Measurements from ENCODE around the gene SNRNP70.
"Not testable (repeated sequence)": the region's sequence is repeated elsewhere in the genome, so short reads cannot be mapped to it uniquely, and the experiment has no call there.

The SNRNP70 gene

DNA sequence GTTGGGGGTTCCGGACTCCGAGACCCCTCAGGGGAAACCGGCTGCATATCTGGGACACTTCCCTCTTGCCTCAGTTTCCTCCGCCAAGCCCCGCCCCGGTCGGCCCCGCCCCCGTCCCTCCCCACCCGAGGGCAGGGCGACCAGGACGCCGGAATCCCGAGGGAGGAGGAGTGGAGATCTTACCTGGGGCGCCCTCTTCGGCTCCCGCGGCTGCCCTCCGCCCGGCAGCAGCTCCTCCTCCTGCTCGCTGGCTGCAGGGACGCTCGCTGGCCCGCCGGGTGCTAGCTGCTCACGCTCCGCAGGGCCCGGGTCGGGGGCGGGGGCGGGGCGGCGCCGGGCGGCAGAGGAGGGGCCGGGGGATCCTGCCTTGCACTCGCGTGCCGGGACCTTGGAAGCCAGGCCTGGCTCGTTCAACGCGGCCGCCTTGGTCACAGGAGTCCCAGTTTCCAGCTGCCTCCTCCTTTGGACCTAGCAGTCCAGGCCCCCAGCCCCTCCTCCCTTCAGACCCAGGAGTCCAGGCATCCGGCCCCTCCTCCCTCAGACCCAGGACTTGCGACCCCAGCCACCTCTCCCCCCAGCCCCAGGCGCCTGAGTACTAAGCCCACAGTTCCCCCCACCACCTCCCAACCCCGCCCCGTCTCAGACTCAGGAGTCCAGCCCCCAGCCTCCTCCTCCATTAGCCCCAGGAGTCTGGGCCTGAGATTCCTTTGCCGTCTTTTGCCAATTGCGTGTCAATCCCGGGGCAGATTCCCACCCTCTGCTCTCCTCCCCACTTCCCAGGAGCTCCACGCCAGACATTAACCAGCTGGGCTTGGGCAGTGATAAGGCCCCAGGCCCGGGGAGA is 20.3 kb upstream of the SNRNP70 start, which contains the start of gene NTF4:
TSS of gene NTF4 (minus strand) at position 51 of the 844 bp plus-strand sequence. CDS start 2,821 bp downstream, outside the sequence.
- no peak for DNase-seq

- no peak for DNase-seq
These were observed 19.2 kb upstream of the SNRNP70 start for GRCh38 chr19:49065905-49066512.

- no peak for DNase-seq
These were observed 17.7 kb upstream of the SNRNP70 start for GRCh38 chr19:49067554-49067953.

- no peak for DNase-seq
These were observed 16.2 kb upstream of the SNRNP70 start for GRCh38 chr19:49069026-49069425.

DNA sequence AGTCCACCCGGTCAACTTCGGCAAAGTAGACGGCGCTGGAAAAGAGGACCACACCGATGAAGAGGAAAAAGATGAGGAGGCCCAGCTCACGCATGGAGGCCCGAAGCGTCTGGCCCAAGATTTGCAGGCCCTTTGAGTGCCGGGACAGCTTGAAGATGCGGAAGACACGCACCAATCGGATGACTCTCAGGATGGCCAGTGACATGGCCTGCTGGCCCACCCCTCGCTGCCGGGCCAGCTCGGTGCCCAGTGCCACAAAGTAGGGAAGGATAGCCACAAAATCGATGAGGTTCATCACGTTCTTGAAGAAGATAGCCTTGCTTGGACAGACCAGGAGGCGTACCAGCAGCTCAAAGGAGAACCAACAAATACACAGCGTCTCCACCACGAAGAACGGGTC is 14.8 kb upstream of the SNRNP70 start:
- no peak for DNase-seq

DNA sequence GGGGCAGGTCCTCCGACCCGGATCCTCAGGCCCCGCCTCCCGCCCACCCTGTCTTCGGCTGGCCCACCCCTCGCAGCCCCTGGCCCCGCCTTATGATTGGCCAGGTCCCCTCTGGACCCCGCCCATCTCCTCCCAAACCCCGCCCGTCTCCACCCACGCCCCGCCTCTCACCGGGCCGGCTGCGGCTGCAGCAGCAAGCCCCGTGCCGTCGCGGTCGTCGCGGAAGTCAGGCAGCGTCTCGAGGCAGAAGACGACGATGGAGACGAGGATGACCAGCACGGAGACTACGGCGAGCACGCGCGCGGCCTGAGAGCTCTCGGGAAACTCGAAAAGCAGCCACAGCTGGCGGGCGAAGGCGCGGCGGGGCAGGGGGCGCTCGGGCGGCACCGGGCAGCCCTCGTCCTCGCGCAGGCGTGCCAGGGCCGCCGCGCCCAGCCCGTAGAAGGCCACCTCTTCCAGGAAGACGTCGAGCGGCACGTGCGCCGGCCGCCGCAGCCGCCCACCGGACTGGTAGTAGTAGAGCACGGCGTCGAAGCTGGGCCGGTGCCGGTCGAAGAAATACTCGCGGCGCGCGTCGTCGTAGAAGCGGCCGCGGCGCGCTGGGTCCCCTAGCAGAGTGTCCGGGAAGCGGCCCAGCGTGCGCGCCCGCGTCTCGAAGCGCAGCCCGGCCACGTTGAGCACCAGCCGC is 13.2 kb upstream of the SNRNP70 start:
- DNase-seq, result no peak

DNA sequence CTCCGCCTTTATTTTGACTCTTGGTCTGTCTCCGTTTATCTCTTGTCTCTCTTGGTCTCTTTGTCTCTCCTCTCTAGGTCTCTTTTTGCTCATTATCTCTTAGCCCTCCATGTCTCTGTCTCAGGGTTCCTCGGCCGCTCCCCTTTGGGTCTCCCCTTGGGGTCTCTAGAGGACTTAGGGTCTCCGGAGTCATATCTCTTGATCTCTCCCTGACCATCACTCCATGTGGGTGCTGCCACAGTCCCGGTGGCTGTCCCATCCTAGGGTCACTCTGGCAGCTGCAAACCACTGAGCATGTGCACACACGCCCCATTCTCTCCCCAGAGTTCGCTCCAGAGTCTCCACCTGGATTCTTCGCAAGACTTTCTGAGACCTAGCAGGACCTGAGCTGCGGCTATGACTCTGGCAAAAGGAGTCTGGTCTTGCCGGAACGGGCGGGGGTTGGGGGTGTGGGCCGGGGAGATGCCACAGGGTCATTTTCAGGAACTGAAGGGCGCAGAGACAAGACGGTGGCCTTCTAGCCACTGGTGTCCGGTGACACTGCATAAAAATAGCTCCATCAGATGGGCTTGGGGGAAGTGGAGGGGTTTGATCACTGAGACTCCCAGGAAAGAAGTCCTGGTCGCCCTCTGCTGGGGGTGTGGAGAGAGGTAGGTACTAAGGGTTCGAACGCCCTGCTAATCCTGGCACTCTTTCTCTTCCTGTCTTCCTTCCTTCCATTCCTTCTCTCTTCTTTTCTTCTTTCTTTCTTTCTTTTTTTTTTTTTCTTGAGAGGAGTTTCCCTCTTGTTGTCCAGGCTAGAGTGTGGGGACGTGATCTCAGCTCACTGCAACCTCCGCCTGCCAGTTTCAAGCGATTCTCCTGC is 11.5 kb upstream of the SNRNP70 start:
- DNase-seq, result peak; percentile 40

- not testable (repeated sequence) for DNase-seq
These were observed 10.4 kb upstream of the SNRNP70 start for GRCh38 chr19:49074869-49075268.

DNA sequence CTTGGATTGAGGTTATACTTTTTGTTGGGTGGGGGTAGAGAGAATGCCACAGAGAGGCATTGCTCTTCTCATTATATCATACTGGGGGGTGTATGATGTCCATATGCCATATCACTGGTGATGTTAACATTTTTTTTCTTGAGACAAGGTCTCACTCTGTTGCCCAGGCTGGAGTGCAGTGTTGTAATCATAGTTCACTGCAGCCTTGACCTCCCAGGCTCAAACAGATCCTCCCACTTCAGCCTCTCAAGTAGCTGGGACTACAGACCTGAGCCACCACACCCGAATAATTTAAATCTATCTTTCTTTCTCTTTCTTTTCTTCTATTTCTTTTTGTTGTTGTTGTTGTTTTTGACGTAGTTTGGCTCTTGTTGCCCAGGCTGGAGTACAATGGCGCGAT is 4.9 kb upstream of the SNRNP70 start:
- no peak for DNase-seq

DNA sequence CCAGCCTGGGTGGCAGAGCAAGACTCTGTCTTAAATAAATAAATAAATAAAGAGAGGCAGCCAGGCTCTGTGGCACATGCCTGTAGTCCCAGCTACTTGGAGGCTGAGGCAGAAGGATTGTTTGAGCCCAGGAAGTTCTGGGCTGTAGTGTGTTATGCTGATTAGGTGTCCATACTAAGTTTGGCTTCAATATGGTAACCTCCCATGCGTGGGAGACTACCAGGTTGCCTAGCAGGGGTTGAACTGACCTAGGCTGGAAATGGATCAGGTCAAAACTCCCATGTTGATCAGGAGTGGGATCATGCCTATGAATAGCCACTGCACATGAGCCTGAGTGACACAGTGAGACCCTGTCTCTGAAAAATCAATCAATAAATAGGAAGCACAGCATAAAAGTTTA is 4.0 kb upstream of the SNRNP70 start:
- DNase-seq, result no peak

DNA sequence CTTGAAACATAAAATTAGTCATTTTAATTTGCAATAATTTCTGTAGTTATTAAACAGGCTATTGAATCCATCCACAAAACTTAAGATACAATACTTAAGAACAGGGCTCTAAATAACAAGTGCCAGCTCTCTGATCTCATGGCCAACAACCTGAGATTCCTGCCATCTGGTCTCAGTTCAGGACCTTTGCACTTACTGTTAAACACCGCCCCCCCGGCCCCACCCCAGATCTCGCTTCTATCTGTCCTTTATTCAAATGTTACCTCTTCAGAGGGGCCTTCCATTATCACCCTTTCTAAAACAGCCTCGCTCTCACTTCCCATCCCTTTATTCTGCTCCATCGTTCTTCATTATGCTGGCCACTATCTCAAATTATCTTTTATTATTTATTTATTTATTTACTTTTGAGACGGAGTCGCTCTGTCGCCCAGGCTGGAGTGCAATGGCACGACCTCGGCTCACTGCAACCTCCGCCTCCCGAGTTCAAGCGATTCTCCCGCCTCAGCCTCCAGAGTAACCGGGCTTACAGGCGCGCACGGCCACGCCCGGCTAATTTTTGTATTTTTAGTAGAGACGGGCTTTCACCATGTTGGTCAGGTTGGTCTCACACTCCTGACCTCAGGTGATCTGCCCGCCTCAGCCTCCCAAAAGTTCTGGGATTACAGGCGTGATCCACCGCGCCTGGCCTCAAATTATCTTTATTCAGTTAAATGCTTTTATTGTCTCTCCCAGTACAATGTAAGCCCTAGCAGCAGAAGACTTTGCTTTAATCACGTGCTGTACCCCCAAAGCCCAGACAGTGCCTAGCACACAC is 838 bp upstream of the SNRNP70 start:
- DNase-seq, result no peak

DNA sequence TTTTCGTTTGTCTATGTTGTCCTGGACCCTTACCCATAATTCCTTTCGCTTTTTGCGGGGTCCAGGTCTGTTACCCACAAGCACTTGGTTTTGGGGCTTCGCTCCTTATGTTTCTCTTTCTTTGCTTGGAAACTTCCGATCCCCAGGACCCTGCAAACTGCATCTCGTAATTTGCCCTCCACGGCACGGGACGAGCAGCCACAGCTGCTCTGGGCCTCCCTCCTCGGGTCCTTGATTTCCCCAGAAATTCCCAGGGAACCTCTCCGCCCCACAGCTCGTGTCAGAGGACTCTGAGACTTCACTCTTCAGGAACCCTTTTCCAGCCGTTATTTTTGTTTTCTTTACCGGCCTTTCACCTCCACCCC is 599 bp downstream of the SNRNP70 start:
- no peak for DNase-seq

GRCh38 chr19:49086296-49086695 is 1.0 kb downstream of the SNRNP70 start:
- no peak for DNase-seq

- DNase-seq, result no peak
These were observed 6.3 kb downstream of the SNRNP70 start for GRCh38 chr19:49091391-49092038.

GRCh38 chr19:49092686-49093085 is 7.4 kb downstream of the SNRNP70 start:
- DNase-seq, result no peak

GRCh38 chr19:49094505-49095482 is 9.5 kb downstream of the SNRNP70 start:
- DNase-seq, result no peak

DNA sequence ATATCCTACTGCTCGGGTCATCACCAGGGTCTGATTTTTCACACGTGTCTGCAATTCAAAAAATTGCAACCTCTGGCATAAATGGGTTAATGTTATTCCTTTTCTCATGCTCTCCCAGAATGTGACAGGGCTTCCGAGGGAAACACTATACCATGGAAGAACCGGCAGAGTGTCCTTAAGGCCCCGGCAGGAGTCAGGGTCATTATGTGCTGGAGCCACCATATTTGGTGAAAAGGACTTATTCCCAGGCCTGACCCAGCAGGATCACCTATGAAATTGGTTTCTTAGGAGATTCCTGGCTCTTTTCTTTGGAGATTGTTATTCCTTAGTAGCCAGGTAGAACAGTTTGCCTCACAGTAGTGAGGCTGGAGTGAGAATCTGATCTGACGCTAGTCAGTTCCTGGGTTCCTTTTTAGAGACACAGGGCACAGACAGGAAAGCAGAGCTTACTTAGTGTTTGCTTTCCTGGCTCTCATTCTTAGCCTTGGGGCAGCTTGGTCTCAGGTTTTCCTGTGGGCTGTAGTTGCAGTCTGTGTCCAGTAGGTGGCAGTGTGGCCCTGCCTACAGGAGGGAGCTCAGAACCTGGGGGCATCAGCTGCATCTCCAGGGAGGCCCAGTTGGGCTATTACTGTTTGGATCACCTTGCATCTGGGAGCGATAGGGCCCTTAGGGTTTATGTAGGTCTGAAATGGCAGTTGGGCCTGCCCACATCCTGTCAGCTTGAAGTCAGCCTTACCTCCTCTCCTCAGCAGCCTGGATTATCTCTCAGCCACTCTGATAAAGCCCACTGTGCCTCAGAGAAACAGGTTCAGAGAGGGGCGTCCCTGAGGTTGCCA is 12.4 kb downstream of the SNRNP70 start:
- peak; percentile 80 for DNase-seq

- no peak for DNase-seq
These were observed 13.5 kb downstream of the SNRNP70 start for GRCh38 chr19:49098795-49099194.

DNA sequence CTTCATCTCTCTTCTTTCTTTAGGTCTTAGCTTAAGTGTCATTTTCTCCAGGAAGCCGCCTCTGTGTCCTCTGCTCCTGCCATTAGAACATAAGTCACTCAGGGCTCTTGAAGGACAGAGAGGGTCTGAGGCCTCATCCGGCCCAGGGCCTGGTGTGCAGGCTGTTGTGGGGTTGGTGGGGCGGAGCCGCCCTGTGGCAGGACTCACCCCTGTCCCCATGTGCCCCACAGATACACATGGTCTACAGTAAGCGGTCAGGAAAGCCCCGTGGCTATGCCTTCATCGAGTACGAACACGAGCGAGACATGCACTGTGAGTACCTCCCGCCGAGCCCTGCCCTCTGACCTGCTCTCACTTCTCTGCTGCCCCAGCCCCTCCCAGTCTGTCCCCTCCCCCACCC is 15.9 kb downstream of the SNRNP70 start:
- DNase-seq, result no peak

Data from NCI-H1694 treated with DMSO at 0.1 percent for 48 hours (cell line).